Loucy (cell line): Measurements from ENCODE around the gene SHISA6.

Experiments
- H2AFZ ChIP-seq: fragments of 200-600 bp; sonication (generic); 2 replicates; pipeline ENCODE4 v1.6.0; 2016; ENCODE audit warnings: antibody characterized with exemption, mild to moderate bottlenecking, low read length, moderate library complexity
- H3F3A ChIP-seq: fragments of 200-600 bp; 2 replicates; pipeline ENCODE4 v1.6.0; 2016; ENCODE audit warnings: antibody characterized with exemption, low read depth, mild to moderate bottlenecking
- H3K27me3 ChIP-seq: fragments of 200-600 bp; sonication (generic); 2 replicates; pipeline ENCODE4 v1.6.1; 2014; ENCODE audit warnings: low read length, mild to moderate bottlenecking; ENCODE audit not compliant: insufficient read depth, poor library complexity, severe bottlenecking
- H3K36me3 ChIP-seq: fragments of 200-600 bp; sonication (generic); 2 replicates; pipeline ENCODE4 v1.6.1; 2016; ENCODE audit warnings: low read length; ENCODE audit not compliant: insufficient read depth
- H3K4me1 ChIP-seq: fragments of 200-600 bp; sonication (generic); 2 replicates; pipeline ENCODE4 v1.5.1; 2014; ENCODE audit warnings: low read length, mild to moderate bottlenecking; ENCODE audit not compliant: insufficient read depth, poor library complexity, severe bottlenecking
- H3K4me2 ChIP-seq: fragments of 200-600 bp; sonication (generic); 2 replicates; pipeline ENCODE4 v1.6.0; 2014; ENCODE audit warnings: antibody characterized with exemption, low read length, low read depth, mild to moderate bottlenecking; ENCODE audit not compliant: poor library complexity, severe bottlenecking
- H3K4me3 ChIP-seq: fragments of 200-600 bp; sonication (generic); 2 replicates; pipeline ENCODE4 v1.5.1; 2014; ENCODE audit warnings: low read length, mild to moderate bottlenecking, mixed read lengths; ENCODE audit not compliant: poor library complexity, severe bottlenecking
- H3K79me2 ChIP-seq: fragments of 200-600 bp; sonication (generic); 2 replicates; pipeline ENCODE4 v1.6.1; 2014; ENCODE audit warnings: low read length; ENCODE audit not compliant: insufficient read depth
- H3K9ac ChIP-seq: fragments of 200-600 bp; sonication (generic); 2 replicates; pipeline ENCODE4 v1.6.0; 2014; ENCODE audit warnings: mild to moderate bottlenecking, low read depth, low read length, moderate library complexity; ENCODE audit not compliant: poor library complexity, severe bottlenecking
- H3K9me2 ChIP-seq: fragments of 200-600 bp; sonication (generic); replicated peaks from 2 replicates; pipeline ENCODE4 v1.6.1; 2016; ENCODE audit warnings: low read depth, low read length, mixed read lengths
- H3K9me3 ChIP-seq: fragments of 200-600 bp; sonication (generic); 2 replicates; pipeline ENCODE4 v1.6.1; 2014; ENCODE audit warnings: mild to moderate bottlenecking, antibody characterized with exemption, low read length, low read depth; ENCODE audit not compliant: insufficient read depth
- H4K20me1 ChIP-seq: fragments of 200-600 bp; sonication (generic); 2 replicates; pipeline ENCODE4 v1.6.0; 2014; ENCODE audit warnings: antibody characterized with exemption, low read length, mild to moderate bottlenecking; ENCODE audit not compliant: insufficient read depth, poor library complexity, severe bottlenecking
- CTCF ChIP-seq: fragments of 200-600 bp; sonication (generic); conservative IDR thresholded peaks from 2 replicates; pipeline ENCODE4 v1.5.1; 2014; ENCODE audit warnings: mild to moderate bottlenecking, antibody characterized with exemption, low read length
- EZH2phosphoT487 ChIP-seq: fragments of 200-600 bp; IDR thresholded peaks from 2 replicates; pipeline ENCODE4 v1.6.1; 2018; ENCODE audit warnings: antibody characterized with exemption, mild to moderate bottlenecking, moderate library complexity, borderline replicate concordance

Gene SHISA6

GRCh38 chr17:11467639-11468038 is 226.6 kb downstream of the SHISA6 start:
- H3K9me3 ChIP-seq = no peaks in the 10 kb centered on the region; the same call in 1 of the 2 replicates
- H4K20me1 ChIP-seq = no peaks in the 10 kb centered on the region
- H2AFZ ChIP-seq = no peak overlapping the region
- no peak overlapping the region for H3K4me3 ChIP-seq
- TF ChIP-seq EZH2phosphoT487 (no peak), CTCF (no peak)
- H3K4me2 ChIP-seq = no peak overlapping the region
- no peaks in the 10 kb centered on the region for H3K36me3 ChIP-seq
- no peaks in the 10 kb centered on the region for H3K4me1 ChIP-seq
- H3K9me2 ChIP-seq = no peaks in the 10 kb centered on the region
- H3F3A ChIP-seq = no peaks in the 10 kb centered on the region
- no peaks in the 10 kb centered on the region for H3K27me3 ChIP-seq
- no peak overlapping the region for H3K9ac ChIP-seq
- H3K79me2 ChIP-seq = no peaks in the 10 kb centered on the region

GRCh38 chr17:11485336-11486100 is 244.5 kb downstream of the SHISA6 start:
- no peaks in the 10 kb centered on the region for H3K36me3 ChIP-seq

GRCh38 chr17:11486101-11486867 is 245.3 kb downstream of the SHISA6 start:
- no peak overlapping the region for H2AFZ ChIP-seq
- H3K27me3 ChIP-seq = no peaks in the 10 kb centered on the region
- no peaks in the 10 kb centered on the region for H3K36me3 ChIP-seq
- TF ChIP-seq CTCF = no peak
- no peak for TF ChIP-seq EZH2phosphoT487
- no peaks in the 10 kb centered on the region for H3K79me2 ChIP-seq
- no peak overlapping the region for H3K4me2 ChIP-seq
- no peaks in the 10 kb centered on the region for H3K4me1 ChIP-seq
- no peaks in the 10 kb centered on the region for H4K20me1 ChIP-seq
- no peaks in the 10 kb centered on the region for H3F3A ChIP-seq
- H3K9ac ChIP-seq = no peak overlapping the region
- no peak overlapping the region for H3K4me3 ChIP-seq
- no peaks in the 10 kb centered on the region; the same call in 1 of the 2 replicates for H3K9me3 ChIP-seq
- H3K9me2 ChIP-seq = no peaks in the 10 kb centered on the region; the same call in 1 of the 2 replicates

More at GRCh38 chr17:11485336-11486100, 244.5 kb downstream of the SHISA6 start:
- no peak for TF ChIP-seq EZH2phosphoT487
- TF ChIP-seq CTCF = no peak
- no peak overlapping the region for H3K4me2 ChIP-seq
- H3K4me3 ChIP-seq = no peak overlapping the region
- no peaks in the 10 kb centered on the region for H3K27me3 ChIP-seq
- no peaks in the 10 kb centered on the region for H3K4me1 ChIP-seq
- no peaks in the 10 kb centered on the region; the same call in 1 of the 2 replicates for H3K9me2 ChIP-seq
- no peak overlapping the region for H2AFZ ChIP-seq
- no peaks in the 10 kb centered on the region for H3K79me2 ChIP-seq
- no peak overlapping the region for H3K9ac ChIP-seq
- H3F3A ChIP-seq = no peaks in the 10 kb centered on the region
- no peaks in the 10 kb centered on the region for H4K20me1 ChIP-seq
- no peaks in the 10 kb centered on the region; the same call in 1 of the 2 replicates for H3K9me3 ChIP-seq
